B cell (primary cell): ENCODE data around the gene COL8A2. TPM values are rescaled to one million over a fixed set of nuclear protein-coding genes. Genes with fewer than 3 reads are reported as not detected.

Source experiments
- ATAC-seq: fragments of 200-7000 bp; cut with Tn5 transposase; one replicate; pipeline ENCODE4 v1.10.0; 2021; ENCODE audit warnings: low read depth, mild to moderate bottlenecking, moderate number of reproducible peaks, moderate library complexity
- CTCF ChIA-PET: fragments of 350-600 bp; sonication (Branson Sonifier 250); formaldehyde crosslinking; loops from one replicate; lab custom pipeline; 2021; ENCODE audit warnings: antibody characterized with exemption, inconsistent platforms; lab: Charles Lee
- POLR2A ChIA-PET: fragments of 350-600 bp; sonication (Branson Sonifier 250); formaldehyde crosslinking; loops from one replicate; lab custom pipeline; 2021; ENCODE audit warnings: antibody characterized with exemption; lab: Charles Lee
- DNase-seq: peaks from one replicate; pipeline ENCODE4 v3.0.0; 2013
- H2AFZ ChIP-seq: 2 replicates; pipeline ENCODE4 v1.6.1; 2012; ENCODE audit warnings: mild to moderate bottlenecking, low read depth, low read length; ENCODE audit not compliant: insufficient read depth, poor library complexity, severe bottlenecking
- H3K27ac ChIP-seq, 2 donors: 1 replicate in 1 of 2; 2 replicates in 1 of 2; pipeline ENCODE4 v1.5.1; 2012 to 2013; ENCODE audit warnings: low read length in 2 of 2, mild to moderate bottlenecking in 2 of 2, moderate library complexity in 1 of 2
- H3K27me3 ChIP-seq, 4 experiments: fragments of 200-600 bp in 1 of 4; sonication (generic) in 1 of 4; replicated peaks in 1 of 4; 1 replicate in 2 of 4; 2 replicates in 2 of 4; pipeline versions ENCODE4 v1.6.1 to v1.7.0; 2013 to 2016; ENCODE audit warnings: low read length in 3 of 4, mild to moderate bottlenecking in 2 of 4, mixed read lengths in 1 of 4, moderate library complexity in 1 of 4; ENCODE audit not compliant: insufficient read depth in 4 of 4, control insufficient read depth in 3 of 4; ENCODE audit errors: control extremely low read depth in 1 of 4
- H3K36me3 ChIP-seq, 2 experiments: replicated peaks in 1 of 2; 1 replicate in 1 of 2; 2 replicates in 1 of 2; pipeline versions ENCODE4 v1.6.1 to v1.7.1; 2013; ENCODE audit warnings: low read length in 1 of 2; ENCODE audit not compliant: insufficient read depth in 2 of 2, control insufficient read depth in 1 of 2; ENCODE audit errors: control extremely low read depth in 1 of 2, extremely low read depth in 1 of 2
- H3K4me1 ChIP-seq, 2 donors: fragments of 200-600 bp in 1 of 2; sonication (generic) in 1 of 2; 1 replicate in 1 of 2; 2 replicates in 1 of 2; pipeline versions ENCODE4 v1.5.1 to v1.6.1; 2013 to 2017; ENCODE audit warnings: low read length in 2 of 2; ENCODE audit not compliant: control insufficient read depth in 2 of 2, insufficient read depth in 2 of 2
- H3K4me2 ChIP-seq: replicated peaks from 2 replicates; pipeline ENCODE3; 2012; ENCODE audit warnings: mild to moderate bottlenecking, low read depth, low read length; ENCODE audit not compliant: poor library complexity, severe bottlenecking
- H3K4me3 ChIP-seq, 5 experiments: fragments of 200-600 bp in 1 of 5; sonication (generic) in 1 of 5; 1 replicate in 3 of 5; 2 replicates in 2 of 5; pipeline versions ENCODE4 v1.5.1 to v1.7.0; 2011 to 2016; ENCODE audit warnings: low read length in 4 of 5, mild to moderate bottlenecking in 4 of 5, low read depth in 2 of 5, control low read depth in 1 of 5, moderate library complexity in 1 of 5; ENCODE audit not compliant: insufficient read depth in 1 of 5; ENCODE audit errors: control extremely low read depth in 1 of 5, extremely low read depth in 1 of 5
- H3K79me2 ChIP-seq: fragments of 200-600 bp; sonication (generic); one replicate; pipeline ENCODE4 v1.6.0; 2016; ENCODE audit warnings: low read length; ENCODE audit not compliant: control insufficient read depth, insufficient read depth
- H3K9ac ChIP-seq: fragments of 200-600 bp; sonication (generic); 2 replicates; pipeline ENCODE4 v1.6.1; 2017; ENCODE audit warnings: mild to moderate bottlenecking, low read length, moderate library complexity
- H3K9me3 ChIP-seq, 3 donors: one replicate each; pipeline versions ENCODE4 v1.6.1 to v1.7.1; 2013; ENCODE audit warnings: low read length in 2 of 3; ENCODE audit not compliant: control insufficient read depth in 2 of 3, insufficient read depth in 1 of 3; ENCODE audit errors: control extremely low read depth in 1 of 3
- H4K20me1 ChIP-seq: 2 replicates; pipeline ENCODE4 v1.6.0; 2012; ENCODE audit warnings: mild to moderate bottlenecking, low read length; ENCODE audit not compliant: insufficient read depth, control insufficient read depth, poor library complexity, severe bottlenecking
- H3K27ac Mint-ChIP-seq: one replicate; pipeline ENCODE4 v1.8.0; 2021; ENCODE audit warnings: mixed read lengths
- H3K27me3 Mint-ChIP-seq: one replicate; pipeline ENCODE4 v1.8.0; 2021; ENCODE audit warnings: mixed read lengths
- H3K4me1 Mint-ChIP-seq: one replicate; pipeline ENCODE4 v1.8.0; 2021; ENCODE audit warnings: mixed read lengths
- H3K4me3 Mint-ChIP-seq: one replicate; pipeline ENCODE4 v1.8.0; 2021; ENCODE audit warnings: mixed read lengths
- H3K9me3 Mint-ChIP-seq: one replicate; pipeline ENCODE4 v1.8.0; 2022; ENCODE audit warnings: mixed read lengths; ENCODE audit not compliant: insufficient read depth
- CTCF ChIP-seq: fragments of 200-600 bp; IDR thresholded peaks from one replicate; pipeline ENCODE4 v1.8.0; 2022; ENCODE audit warnings: antibody characterized with exemption, mild to moderate bottlenecking
- EZH2 ChIP-seq: IDR thresholded peaks from 2 replicates; pipeline ENCODE4 v1.6.1; 2012; ENCODE audit warnings: borderline replicate concordance, low read depth, mild to moderate bottlenecking, moderate library complexity, low read length; ENCODE audit not compliant: insufficient read depth, poor library complexity, severe bottlenecking
- WGBS: methylation state at CpG from one replicate; pipeline ENCODE4 v1.1.5; 2013; ENCODE audit warnings: missing lambda C conversion rate; ENCODE audit not compliant: insufficient coverage; 5-methylcytosine and 5-hydroxymethylcytosine counted together
- intact Hi-C: fragments of 100-400 bp; cut with micrococcal nuclease; formaldehyde crosslinking; loops from one replicate; pipeline ENCODE4 v1.10.0; 2022
- polyA plus RNA-seq: library from polyadenylated mRNA; depleted of rRNA; stranded (reverse); fragments of >200 nt; gene quantifications from 2 replicates; pipeline ENCODE4 v1.2.3, GENCODE V29; 2012
- total RNA-seq, 2 donors: library from RNA; stranded (reverse); fragments of 120-200 nt in 1 of 2; gene quantifications; 1 replicate in 1 of 2; 2 replicates in 1 of 2; pipeline versions ENCODE4 v1.2.3 to v1.2.4, GENCODE V29; 2013 to 2022

Gene COL8A2
- total and polyA plus RNA-seq, 2 donors (not counting 1 experiment from before 2014, with no cell fraction given), result 0.17 TPM; not detected in 1

GRCh38 chr1:36099681-36100341, 25.2 kb downstream of the COL8A2 start:
- ATAC-seq (peak; percentile 86), DNase-seq (peak; percentile 81)
- Mint-ChIP-seq H3K27me3 (no peaks in the 10 kb centered on the region), H3K4me3 (no peak overlapping the region), H3K4me1 (peaks cover 2% of the 10 kb centered on the region), H3K9me3 (no peaks in the 10 kb centered on the region), H3K27ac (no peak overlapping the region)
- Histone ChIP-seq H3K9ac (no peak overlapping the region), H3K27me3 (no peaks in the 10 kb centered on the region), H3K36me3 (peaks cover 0 to 15% of the 10 kb centered on the region in 2 experiments), H3K79me2 (no peaks in the 10 kb centered on the region), H3K4me1 (peaks cover 0 to 7% of the 10 kb centered on the region in 2 donors), H3K4me2 (peak overlapping the region; percentile 46), H4K20me1 (no peaks in the 10 kb centered on the region), H3K4me3 (peak overlapping the region in 1 of 5 experiments; percentile 9), H2AFZ (peak overlapping the region; percentile 36), H3K27ac (no peak overlapping the region), H3K9me3 (no peaks in the 10 kb centered on the region)
- WGBS, result 46% methylated on average over 17 of the region's 18 CpGs
- ChIA-PET POLR2A (no interaction called here), CTCF (interaction anchor here (0.6 to 7.4 kb wide), 11 partner anchors 34 to 312 kb away, joined by 3 to 58 read pairs (median 4); partner anchors contain the start of gene TRAPPC3)
- intact Hi-C loops, result loop anchor here (1.0 to 5.0 kb wide), 4 partner anchors 34 to 1332 kb away; no protein-coding TSS in a partner anchor
- peak; percentile 93 for TF ChIP-seq CTCF
- TF ChIP-seq EZH2, result no peak
